GM10847 (cell line): ENCODE data around the gene KCTD19.
A peak's percentile ranks its signal among the peaks of the same experiment; 100 is the strongest.

Experiments used
- POLR2A ChIP-seq: IDR thresholded peaks from 2 replicates; pipeline ENCODE4 v1.6.1; 2011; ENCODE audit not compliant: insufficient read length; ENCODE audit errors: extremely low read depth

The KCTD19 gene

DNA sequence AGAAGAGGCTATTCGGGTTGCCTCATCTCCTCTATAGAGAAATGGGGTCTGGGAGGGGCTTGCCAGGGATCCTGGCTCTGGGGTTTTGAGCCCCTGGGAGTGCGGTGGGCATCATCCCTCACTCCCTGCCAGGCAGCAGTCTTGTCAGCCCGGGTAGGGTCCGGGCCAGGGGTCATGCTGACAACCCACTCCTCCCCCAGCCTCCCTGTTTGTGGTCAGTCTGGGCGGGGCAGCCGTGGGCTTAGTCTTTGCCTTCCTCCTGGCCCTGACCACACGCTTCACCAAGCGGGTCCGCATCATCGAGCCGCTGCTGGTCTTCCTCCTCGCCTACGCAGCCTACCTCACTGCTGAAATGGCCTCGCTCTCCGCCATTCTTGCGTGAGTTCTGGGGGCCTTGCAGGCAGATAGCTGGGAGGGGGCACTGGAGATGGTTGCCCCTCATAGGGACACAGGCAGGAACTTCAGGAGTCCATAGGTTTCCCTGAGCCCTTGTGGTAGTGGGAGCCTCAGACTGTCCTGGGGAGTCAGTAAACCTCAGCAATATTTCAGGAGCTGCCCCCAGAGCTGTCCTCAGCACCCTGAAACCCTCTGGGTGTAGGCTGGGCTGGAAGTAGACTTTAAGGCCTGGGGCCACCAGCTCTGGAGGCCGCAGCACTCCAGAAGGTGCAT lies 70.9 kb downstream of the KCTD19 start:
- no peak for TF ChIP-seq POLR2A

DNA sequence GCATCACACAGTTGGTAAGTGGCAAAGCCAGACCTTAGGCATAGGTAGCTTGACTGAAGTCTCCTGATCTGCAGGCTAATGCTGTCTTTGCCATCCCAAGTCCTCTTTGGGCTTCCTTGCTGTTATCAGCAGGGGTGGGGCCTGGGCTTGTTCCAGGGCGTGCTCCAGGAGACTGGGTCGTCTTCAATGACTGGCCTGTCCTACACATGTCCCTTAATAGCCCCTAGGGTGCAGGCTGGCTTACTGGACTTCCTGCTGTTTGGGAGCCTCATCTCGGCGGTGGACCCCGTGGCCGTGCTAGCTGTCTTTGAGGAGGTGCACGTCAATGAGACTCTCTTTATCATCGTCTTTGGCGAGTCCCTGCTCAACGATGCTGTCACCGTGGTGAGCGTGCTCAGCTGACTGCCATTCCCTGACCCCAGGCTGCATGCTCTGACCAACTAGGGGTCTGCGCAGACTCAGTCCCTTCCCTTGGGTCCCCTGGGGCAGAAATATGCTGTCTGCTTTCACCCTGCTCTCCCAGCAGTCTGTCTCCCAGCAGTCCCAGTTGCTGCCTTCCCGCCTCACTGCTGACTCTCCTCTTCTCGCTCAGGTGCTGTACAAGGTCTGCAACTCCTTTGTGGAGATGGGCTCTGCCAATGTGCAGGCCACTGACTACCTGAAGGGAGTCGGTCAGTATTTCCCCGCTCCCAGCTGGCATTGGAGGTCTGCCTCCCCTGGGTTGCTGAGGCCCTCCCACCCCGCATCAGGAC lies 71.6 kb downstream of the KCTD19 start:
- TF ChIP-seq POLR2A, result no peak

DNA sequence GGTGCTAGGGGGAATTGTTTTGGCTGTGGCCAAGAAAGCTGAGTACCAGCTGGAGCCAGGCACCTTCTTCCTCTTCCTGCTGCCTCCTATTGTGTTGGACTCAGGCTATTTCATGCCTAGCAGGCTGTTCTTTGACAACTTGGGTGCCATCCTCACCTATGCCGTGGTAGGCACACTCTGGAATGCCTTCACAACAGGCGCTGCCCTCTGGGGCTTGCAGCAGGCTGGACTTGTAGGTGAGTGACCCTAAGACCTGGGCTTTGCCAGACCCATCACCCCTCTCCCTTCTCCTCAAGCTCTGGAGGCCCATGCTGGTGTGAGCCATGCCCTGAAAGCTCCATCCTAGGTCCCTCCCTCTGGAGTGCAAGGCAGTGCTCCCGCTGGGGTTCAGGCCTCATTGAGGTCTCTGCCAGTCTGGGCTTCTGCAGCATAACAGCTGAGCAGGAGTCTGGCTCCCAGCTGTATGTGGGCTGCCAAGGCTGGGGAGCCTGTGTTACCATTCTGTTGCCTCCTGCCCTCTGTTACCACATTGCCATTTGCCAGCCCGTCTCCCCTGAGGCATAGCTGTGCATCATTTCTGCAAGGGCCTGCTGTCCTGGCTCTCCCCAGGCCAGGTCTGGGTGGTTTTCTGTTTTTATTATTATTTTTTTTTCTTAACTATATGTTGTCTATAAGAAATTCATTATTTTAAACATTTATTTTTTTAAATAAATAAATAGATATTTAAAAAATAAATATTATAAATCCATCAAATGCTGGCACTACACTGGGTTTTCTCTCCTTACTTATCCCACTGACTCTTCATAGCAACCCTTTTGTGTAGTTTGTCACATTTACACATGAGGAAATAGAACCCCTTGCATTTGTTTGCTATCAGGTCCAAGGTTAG lies 73.7 kb downstream of the KCTD19 start:
- no peak for TF ChIP-seq POLR2A

GRCh38 chr16:67250045-67250327 lies 76.6 kb downstream of the KCTD19 start:
- no peak for TF ChIP-seq POLR2A

DNA sequence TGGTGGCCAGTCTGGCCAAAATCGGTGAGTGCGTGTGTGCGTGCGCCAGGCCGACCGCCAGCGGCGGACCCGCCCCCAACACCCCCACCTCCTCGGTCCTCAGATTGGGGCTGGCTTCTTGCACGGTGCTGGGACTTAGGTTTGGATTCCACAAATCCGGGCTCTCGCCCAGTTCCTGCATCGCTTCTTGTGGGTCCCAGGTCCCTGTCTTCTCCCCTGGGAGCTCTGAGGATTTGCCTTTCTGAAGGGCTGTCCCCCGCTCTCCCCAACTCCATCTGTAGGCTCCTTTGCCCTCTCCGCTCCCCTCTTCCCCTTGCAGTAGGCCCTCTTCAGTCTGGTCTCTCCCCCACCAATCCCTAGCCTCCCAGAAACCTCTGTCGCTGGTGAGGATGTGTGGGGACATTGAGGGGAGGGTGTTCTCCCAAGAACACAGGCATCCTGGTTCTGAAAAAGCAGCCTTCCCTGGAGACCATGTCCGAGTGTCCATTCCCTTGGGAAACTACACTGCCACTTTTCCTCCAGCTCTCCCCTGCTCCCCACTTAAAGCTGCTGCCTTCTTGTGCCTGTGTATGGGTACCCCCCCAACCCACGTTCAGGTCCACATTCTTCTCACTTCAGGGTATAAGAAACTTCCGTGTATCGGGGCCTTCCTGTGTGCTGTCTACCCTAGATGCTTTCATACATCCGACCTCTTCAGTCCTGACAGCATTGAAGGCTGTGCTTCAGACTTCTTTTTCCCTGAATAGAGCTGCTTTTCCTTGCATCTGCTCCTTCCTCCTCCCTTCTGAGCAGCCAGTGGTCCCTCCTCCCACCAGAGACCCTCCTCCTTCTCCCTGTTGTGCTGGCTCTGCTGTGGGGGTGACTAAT lies 77.1 kb downstream of the KCTD19 start:
- no peak for TF ChIP-seq POLR2A

GRCh38 chr16:67248401-67249177 lies 78.0 kb downstream of the KCTD19 start, which contains the start of gene SLC9A5:
Gene SLC9A5 (plus strand): TSS chr16:67248979. CDS start chr16:67249015, 36 bp downstream.
- no peak for TF ChIP-seq POLR2A

DNA sequence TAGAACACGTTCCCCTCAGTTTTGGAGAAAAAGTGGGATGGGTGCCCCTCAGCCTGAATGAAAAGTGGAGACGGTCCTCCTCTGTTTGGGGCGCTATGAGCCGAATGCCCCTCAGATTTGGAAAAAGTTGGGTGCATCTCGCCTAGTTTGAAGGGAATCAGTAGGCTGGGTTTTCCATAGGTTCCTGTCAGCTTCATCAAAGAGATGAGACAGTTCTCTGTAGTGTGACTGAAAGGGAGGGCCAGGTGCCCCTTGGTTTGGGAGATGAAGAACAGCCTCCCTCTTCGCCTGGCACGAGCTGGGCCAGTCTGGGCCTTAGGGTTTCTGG lies 78.5 kb downstream of the KCTD19 start:
- TF ChIP-seq POLR2A, result no peak

GRCh38 chr16:67247192-67248072 lies 79.1 kb downstream of the KCTD19 start, which contains the start of gene FHOD1:
Gene FHOD1 (minus strand): TSS chr16:67247481. CDS start chr16:67247410, 71 bp downstream.
- peak; percentile 82 for TF ChIP-seq POLR2A

GRCh38 chr16:67246756-67247191 lies 79.8 kb downstream of the KCTD19 start:
- TF ChIP-seq POLR2A, result no peak

- peak; percentile 34 for TF ChIP-seq POLR2A
Measured at GRCh38 chr16:67246081-67246755, 80.3 kb downstream of the KCTD19 start.

- TF ChIP-seq POLR2A, result no peak
Measured at GRCh38 chr16:67245674-67246080, 80.9 kb downstream of the KCTD19 start.

- TF ChIP-seq POLR2A, result no peak
Measured at GRCh38 chr16:67245186-67245585, 81.4 kb downstream of the KCTD19 start.
